ENCODE data around the gene TMEM184A.

The TMEM184A gene

DNA sequence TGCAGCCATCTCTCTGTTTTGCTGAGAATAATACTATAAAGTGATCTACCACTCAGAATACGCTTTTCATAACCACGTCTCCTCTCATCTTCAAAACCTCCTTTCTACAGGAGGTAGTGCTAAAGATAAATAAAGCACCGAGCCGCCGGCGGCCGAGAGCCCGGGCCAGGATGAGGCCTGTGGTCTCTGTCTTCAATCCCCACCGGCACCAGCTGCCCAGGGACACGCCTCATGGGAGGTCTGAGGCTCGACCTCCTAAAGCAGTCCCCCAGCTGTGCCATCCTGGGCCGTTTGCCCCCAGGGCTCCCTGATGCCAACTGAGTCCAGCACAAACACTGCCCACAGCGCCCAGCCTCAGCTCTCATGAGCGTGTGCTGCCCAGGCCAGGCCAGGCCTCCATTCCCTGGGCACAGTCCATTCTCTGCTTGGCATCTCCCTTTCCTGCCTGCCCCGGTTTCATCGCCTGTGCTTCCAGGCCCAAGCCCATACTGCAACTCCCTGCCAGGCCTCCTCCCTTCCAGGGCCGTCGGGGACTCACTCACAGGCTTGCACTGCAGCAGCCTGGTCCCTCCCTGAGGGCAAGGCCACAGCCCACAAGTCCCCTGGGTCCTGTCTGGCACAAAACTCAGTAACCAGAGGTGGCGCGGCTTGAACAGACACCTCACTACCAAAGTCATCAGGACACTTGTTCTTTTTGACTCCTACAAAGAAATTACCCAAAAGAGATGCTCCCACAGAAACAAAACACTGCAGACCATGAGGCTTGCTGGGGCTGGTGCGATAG lies 54.3 kb downstream of the TMEM184A start:
- no peak for DNase-seq (ENCODE audit: low read depth in 2 of 2)

DNA sequence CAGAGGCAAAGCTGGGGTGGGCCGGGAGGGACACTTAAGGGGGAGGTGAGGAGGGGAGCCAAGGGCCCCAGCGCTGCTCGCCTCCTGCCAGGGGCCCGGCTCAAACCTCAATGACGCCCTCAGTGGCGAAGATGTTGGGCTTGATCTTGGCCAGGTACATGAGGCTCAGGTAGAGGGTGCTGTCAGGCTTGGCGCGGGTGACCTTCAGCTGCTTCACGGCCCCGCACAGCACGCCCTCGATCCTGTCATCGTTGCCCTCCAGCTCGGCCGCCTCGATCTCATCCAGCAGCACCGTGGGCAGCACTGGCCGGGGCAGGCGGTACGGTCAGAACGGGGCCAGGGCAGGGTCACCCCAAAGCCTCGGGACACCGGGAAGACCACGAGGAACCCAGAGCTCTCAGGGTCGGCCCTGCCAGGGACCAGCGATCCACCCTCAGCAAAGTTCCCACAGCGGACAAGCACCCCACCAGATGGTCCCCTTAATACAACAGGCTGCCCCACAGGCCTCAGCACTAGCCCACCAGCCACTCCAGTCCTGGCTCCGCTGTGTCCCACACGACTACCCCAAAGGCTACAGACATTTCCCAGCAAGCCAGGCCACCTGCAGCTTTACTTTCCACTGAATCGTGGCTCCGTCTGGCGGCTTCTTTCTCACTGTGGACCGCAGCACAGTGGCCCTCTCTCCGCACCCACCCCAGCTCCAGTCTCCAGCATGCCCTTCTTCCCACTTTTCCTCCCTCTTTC lies 55.8 kb downstream of the TMEM184A start:
- no peak for DNase-seq (ENCODE audit: low read depth in 2 of 2)

DNA sequence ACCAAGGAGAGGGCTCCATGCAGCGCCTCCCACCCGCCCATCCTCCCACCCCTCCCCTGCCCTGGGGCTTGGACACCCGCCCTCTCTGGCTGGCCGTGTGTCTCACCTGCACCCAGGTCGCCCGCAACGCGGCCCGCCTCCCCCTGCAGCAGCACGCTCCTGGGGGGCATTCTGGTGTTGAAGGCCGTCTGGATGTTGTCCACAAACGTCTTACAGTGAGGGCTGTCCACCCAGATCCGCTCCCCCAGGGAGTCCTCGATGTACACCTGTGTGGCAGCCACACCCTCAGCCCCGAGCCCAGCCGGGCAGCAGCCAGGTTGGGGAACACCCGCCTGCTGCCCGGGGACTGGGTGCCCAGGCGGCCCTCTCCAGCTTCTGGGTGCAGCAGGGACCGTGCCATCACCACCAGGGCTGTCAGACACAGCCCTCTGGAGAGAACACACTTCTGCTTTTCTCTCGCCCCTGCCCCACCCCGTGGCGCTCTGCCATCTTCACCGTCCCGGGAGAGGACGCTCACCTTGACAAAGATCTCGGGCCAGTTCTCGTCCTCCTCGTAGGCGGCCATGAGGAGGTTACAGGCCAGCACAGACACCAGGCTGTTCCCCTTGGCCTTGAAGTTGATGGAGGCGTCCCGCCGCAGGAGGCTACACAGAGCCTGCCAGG lies 56.5 kb downstream of the TMEM184A start:
- no peak for DNase-seq (ENCODE audit: low read depth in 2 of 2)

DNA sequence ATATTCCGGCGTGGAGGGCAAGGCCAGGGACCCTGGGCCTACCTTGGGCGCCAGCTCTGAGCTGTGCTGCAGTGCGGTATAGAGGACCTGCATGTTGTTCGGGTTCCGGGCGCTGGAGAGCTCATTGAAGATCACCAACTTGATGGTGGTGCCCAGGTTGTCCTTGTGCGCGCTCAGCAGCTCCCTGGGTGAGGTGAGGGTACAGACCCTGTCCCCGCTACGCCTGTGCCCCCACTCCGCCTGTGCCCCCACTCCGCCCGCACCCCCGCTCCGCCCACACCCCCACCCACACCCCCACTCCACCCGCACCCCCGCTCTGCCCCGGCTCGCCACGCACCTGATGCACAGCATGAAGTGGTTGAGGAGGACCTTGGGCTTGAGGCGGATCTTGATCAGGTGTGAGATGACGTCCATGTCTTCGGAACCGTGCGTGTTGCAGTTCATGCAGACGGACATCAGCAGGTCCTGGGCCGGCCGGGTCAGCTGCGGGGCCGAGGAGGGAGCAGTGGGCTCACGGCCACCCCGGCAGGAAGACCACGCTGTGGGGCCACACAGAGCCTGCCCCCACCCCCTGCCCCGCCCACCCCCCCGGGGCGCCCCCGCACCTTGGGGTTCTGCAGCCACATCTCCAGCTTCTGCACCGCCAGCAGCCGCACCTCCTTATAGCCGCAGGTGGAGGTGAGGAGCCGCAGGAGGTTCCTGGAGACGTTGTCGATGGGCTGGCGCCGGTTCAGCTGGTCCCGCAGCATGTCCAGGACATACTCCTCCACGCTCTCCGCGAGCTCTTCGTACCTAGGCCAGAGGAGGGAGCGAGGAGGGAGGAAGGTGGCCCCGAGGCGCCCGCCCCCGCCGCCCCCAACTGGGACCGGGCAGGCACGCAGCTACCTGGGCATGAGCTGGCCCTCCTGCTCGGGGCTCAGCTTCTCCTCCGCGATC lies 57.4 kb downstream of the TMEM184A start:
- DNase-seq (ENCODE audit: low read depth in 2 of 2), result no peak

DNA sequence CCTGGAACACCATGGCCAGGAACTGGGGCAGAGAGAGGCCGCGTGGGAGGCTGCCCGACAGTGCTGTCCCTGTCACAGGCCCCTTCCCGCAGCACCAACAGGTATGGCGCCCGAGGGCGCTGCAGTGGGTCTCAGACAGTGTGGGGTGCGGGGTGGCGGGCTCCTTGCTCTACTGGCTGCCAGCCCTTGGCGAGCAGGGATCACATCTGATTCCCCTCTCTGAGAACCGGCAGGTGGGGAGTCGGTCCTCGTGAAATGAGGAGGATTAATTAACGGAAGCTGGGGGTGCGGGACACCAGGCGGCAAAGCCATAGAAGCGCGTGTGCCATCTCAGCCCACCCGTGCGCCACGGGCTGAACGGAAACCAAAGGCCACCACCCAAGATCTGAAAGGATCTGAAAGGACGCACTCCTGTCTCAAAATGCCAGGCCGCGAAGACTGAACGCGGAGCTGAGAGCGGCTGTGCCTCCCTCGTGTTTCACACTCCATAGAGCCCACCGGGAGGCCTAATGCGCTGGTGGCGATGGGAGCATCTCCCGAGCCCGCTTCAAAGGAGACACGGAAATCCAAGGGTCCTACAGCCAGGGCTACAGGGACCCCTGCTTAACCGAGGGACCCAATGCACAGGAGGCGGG lies 58.6 kb downstream of the TMEM184A start:
- no peak for DNase-seq (ENCODE audit: low read depth in 2 of 2)

DNA sequence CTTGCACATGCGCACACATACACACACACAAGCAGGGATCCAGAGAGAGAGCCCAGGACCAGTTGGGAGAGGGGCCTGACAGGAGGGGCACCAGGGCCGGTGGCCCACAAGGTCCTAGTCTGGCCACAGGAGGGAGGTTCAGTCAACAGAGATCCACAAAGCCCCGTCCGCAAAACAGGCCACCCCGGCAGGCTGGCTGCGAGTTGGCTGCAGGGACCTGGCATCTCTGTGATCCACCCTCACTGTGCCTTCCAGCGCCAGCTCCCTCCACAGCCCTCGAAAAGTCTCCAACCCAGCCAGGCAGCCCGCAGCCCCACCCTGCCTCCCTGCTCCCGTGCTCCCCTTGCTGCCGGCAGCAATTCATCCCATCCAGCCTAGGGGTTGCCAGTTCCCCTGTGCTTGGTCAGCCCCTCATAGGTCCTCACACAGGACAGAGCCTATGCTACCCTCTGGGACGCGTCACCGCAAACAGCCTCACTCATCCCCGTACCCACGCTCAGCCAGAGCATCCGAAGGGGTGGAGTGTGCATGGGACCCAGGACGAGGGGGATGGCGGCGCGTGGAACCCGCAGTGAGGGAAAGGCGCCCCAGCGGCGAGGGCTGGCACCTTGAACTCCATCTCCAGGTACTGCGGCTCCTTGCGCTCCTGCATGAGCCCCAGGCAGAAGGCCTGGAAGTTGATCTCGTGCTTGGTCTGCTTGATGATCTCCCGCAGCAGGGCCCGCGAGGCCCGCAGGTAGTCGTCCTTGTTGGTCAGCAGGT lies 59.3 kb downstream of the TMEM184A start:
- no peak for DNase-seq (ENCODE audit: low read depth in 2 of 2)

DNA sequence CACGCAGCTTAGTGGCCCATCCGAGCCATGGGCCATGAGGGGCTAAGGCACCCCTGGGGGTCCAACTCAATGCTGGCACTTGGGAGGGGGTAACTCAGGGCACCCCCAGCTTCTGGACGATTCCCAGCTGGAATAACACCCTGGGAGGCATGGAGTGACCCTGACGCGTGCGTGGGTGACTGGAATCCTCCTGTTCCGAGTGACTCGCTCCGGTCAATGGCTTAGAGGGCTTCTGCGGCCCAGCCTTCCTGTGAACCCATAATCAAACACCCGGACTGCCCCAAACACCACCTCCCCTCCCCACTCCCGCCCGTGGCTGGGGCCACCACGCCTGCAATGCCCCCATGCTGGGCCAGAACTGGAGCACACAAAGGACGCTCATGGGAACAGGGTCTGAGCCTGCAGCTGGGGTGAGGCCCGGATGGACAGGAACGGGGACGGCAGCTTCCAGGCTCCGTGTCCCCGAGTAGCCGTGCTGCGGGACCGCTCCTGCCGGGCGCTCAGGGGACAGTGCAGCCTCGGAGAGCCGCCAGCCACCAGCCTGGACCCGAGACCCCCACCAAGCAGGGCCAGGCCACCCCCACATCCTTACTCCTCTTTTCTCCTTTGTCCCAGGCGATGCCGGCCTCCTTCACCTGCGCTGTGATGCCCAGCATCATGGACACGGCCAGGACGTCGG lies 60.3 kb downstream of the TMEM184A start:
- DNase-seq (ENCODE audit: low read depth in 2 of 2), result no peak

DNA sequence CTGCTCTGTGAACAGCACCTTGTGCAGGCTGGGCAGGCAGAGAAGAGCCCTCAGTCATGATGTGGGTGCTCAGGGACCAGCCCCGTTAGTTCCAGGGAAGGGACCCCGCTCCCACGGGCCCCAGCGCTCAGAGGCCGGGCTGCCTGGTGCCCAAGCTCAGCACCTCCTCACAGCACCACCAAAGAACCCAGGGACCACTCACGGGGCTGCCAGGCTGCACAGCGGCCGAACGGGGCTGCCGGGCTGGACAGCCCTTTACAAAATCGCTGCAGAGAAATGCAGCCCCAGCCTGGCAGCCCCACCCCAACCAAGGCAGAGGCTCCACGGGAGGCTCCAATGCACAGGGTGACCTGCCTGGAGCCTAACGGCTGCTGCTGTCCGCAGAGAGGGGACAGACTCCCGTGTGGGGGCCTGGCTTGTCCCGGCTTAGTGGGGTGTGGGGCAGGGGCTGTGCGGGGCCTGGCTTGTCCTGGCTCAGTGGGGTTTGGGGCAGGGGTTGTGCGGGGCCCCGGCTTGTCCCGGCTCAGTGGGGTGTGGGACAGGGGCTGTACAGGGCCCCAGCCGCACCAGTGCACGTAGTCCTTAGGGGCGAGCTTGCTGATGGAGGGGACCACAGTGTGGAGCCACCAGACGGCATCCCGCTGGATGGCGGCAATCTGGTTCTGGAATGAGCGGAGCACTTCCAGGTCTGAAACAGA lies 61.0 kb downstream of the TMEM184A start:
- no peak for DNase-seq (ENCODE audit: low read depth in 2 of 2)

DNA sequence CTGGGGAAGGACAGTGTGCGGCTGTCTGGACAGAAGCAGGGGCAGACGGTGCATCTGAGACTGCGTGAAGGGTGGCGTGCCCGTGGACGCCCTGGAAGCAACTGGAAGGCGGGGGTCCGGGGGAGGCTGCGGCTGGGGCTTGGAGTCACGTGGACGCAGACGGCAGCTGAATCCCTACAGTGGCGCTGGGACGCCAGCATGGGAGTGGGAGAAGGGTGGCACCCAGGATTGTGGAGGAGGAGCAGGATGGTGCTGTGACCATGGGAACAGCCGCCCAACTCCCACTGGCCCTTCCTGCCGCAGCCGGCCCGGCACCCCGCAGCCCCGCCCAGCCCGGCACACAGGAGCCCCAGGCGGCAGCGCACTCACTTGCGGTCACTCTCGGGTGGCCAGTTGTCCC lies 61.6 kb downstream of the TMEM184A start:
- no peak for DNase-seq (ENCODE audit: low read depth in 2 of 2)

DNA sequence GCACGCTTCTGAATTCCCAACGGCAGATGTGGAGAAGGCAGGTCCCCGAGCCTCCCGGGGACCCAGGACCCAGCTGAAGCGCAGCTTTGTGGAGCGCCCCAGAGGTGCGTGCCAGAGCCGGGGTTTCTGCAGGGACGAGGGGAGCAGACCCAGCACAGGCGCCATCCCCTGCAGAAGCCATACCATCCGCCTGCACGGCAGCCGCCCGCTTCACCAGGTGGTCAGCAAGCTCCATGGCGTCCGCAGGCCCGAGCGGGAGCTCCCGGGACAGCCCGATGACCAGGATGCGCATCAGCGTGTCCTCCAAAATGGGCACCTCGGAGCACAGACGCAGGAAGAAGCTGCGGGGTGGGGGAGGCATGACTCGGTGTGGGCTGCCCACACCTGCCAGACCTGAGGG lies 62.4 kb downstream of the TMEM184A start:
- DNase-seq (ENCODE audit: low read depth in 2 of 2), result no peak

DNA sequence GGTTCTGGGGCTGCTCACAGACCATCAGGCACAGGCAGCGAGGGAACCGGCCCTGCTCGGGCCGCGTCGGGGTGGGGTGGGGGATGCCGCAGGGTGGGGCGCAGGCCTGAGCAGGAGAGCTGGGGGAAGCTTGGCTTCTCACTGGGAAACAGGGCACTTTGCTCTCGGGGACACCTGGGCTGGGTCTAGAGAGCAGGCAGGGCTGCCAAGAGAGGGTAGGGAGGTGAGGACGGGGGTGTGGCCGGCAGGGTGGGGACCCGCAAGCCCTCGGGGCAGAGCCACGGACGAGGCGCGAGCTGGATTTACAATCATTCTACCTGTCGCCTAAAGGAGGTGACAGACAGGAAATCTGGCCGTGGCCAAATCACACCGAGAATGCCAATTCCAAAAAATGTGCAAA lies 62.9 kb downstream of the TMEM184A start:
- DNase-seq (ENCODE audit: low read depth in 2 of 2), result no peak

DNA sequence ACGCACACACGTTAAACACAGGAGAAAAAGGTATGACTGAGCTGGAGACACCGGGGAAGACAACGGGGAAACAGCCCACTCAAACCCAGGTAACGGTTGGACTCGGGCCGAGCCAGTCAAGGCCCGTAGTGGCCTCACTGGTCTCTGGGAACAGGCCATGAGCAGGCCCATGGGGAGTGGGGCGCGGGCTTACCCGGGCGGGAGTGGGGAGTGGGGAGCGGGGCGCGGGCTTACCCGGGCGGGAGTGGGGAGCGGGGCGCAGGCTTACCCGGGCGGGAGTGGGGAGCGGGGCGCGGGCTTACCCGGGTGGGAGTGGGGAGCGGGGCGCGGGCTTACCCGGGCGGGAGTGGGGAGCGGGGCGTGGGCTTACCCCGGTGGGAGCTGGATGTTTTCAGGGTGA lies 63.4 kb downstream of the TMEM184A start:
- DNase-seq (ENCODE audit: low read depth in 2 of 2), result no peak
